Measurements from ENCODE around the gene DCST2.
"Not testable (repeated sequence)": the region's sequence is repeated elsewhere in the genome, so short reads cannot be mapped to it uniquely, and the experiment has no call there.

Gene DCST2

DNA sequence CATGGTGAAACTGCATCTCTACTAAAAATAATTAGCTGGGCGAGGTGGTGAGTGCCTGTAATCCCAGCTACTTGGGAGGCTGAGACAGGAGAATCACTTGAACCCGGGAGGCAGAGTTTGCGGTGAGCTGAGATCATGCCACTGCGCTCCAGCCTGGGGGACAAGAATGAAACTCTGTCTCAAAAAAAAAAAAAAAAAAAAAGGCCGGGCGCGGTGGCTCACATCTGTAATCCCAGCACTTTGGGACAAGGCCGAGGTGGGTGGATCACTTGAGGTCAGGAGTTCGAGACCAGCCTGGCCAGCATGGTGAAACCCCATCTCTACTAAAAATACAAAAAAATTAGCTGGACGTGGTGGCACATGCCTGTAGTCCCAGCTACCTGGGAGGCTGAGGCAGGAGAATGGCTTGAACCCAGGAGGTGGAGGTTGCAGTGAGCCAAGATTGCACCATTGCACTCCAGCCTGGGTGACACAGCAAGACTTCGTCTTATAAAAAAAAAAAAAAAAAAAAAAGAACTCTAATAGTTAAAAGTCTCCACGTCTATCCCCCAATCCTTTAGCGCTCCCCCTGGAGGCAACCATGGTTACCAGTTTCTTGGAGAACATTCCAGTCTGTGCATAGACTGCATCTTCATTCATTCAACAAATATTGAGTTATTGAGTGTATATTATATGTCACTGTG is 38.1 kb downstream of the DCST2 start:
- DNase-seq = peak; percentile 79

DNA sequence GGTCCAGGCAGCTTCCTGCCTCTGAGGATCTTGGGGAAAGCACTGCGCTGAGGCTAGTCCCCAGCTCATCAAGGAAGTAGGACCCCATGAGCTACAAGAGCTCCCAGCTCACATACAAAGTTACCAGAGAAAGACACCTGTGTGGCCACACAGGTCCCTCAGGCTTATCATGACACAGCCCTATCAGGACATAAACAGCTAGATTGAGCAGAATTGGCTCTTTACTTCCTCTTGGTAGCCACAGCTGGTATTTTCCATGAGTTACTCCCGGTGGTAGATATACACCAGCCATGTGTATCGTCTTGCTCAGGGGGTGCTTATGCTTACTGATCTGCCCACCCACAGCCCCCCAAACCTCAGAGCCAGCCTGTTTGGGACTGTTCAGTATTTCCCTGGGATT is 39.0 kb downstream of the DCST2 start:
- no peak for DNase-seq

DNA sequence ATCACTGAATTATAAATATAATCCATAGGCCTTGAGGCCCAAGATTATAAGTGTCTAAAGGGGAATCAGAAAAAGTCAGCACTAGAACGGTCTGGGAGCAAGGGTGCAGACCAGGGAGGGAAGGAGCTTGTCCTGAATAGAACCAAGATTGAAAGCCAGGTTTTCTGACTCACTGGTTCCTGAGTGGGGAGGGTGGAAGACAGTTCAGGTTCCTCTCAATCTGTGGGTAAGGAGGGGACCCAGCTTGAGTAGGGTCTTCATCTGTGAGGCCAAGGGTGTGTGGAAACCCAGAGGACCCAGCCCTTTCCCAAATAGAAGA is 39.4 kb downstream of the DCST2 start:
- no peak for DNase-seq

DNA sequence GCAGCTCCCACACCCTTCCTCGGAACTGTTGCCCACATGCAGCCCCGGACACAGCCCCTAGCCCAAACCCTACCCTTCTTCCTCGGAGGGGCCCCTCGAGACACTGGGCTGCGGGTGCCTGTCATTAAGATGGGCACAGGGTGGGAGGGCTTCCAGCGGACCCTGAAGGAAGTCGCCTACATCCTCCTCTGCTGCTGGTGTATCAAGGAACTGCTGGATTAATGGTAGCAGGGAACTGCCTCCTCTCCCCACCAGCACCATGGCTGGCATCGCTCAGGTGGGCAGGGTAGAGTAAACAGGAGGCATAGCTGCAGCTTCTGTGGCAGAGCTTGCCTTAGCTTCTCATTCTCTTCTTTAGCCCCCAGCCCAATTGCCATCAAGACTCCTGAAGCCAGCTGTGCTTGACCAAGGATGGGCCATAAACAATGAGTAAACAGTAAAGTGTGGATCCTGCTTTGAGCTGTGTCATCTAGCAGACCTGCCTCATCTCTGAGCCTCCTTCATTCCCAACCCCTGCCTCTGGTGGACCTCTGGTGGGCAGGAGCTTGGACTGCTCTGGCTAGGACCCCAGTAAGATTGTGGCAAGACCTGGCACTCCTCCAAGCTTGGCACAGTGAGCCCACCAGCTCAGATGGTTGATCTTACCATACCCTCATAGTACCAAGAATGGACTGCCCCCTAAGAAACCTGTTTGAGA is 39.9 kb downstream of the DCST2 start, which contains the start of gene LENEP:
Gene LENEP, plus strand, starts transcription at position 15 of the 697 bp plus-strand sequence. Its CDS starts 22 bp downstream, at position 37.
- no peak for DNase-seq

DNA sequence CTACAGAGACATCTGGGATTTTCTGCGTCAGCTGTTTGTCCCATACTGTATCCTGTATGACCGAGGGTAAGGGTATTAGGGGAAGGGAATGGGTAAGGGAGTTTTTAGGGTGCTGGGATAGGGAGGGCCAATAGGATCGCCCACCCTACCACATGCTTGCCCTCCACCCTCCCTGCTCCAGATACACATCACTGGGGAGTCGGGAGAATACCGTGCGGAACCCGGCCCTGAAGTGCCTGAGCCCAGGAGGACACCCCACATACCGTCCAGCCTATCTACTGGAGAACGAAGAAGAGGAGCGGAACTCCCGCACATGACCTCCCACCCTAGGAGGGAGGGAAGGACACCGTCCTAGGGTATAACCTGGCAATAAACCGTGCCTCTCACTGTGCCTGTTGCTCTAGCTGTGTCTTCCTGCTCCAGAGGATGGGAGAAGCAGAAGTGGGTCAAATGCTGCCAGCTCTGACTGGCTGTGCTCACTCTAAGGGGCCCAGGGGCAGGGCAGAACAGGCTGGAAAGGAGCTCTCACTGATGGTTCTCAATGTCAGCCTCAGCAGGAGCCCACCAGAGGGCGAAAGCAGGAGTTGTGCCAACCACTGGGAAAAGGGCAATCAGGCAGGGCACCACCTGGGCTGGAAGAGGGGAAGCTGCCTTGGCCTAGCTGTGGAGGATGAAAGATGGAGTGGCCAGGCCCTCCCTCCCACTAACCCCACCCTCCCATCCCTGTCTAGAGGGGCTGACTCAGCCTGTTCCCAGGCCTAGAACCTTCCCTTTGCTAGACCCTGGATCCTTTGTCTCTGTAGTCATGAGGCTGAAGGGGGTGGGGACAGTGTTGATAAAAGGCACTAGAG is 40.6 kb downstream of the DCST2 start:
- DNase-seq = peak; percentile 41

DNA sequence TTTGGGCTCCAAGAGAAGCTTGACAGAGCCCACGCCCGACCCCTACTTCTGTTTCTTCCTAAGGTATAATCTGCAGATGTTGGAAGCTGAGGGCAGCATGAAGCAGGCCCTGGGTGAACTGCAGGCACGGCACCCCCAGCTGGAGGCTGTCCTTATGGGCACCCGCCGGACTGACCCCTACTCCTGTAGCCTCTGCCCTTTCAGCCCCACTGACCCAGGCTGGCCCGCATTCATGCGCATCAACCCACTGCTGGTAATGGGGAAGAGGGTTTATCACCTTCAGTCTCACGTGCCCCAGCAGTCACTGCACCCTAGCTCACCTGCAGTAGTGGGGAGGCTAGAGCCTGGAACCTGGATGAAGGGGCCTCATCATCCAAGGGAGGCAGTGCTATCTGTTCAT is 43.3 kb downstream of the DCST2 start:
- DNase-seq = no peak

DNA sequence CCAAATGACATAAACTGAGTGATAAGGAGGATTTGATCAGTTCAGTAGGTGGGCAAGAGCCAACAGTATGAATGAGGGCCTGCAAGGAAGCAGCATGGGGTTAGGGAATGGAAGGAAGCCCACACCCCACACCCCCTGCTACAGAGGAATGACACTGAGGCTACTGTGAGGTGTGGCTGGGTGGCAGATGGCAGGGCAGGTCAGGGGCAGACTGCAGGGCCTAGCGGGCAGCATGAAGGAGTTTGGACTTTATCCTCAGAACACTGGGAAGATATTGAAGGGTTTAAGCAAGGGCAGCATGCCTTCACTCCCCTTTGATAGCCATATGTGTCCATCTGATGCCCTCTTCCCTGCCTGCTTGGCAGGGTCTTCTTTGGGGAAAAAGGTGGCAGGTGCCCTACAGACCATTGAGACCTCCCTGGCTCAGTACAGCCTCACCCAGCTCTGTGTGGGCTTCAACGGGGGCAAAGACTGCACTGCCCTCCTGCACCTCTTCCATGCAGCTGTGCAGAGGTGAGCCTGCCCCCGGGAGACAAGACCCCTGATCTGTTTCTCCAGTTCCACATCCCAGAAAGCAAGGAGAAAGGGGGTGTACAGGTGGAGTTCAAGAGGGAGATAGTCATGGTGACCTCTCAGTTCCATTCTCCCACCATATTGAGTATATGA is 44.3 kb downstream of the DCST2 start:
- no peak for DNase-seq

DNA sequence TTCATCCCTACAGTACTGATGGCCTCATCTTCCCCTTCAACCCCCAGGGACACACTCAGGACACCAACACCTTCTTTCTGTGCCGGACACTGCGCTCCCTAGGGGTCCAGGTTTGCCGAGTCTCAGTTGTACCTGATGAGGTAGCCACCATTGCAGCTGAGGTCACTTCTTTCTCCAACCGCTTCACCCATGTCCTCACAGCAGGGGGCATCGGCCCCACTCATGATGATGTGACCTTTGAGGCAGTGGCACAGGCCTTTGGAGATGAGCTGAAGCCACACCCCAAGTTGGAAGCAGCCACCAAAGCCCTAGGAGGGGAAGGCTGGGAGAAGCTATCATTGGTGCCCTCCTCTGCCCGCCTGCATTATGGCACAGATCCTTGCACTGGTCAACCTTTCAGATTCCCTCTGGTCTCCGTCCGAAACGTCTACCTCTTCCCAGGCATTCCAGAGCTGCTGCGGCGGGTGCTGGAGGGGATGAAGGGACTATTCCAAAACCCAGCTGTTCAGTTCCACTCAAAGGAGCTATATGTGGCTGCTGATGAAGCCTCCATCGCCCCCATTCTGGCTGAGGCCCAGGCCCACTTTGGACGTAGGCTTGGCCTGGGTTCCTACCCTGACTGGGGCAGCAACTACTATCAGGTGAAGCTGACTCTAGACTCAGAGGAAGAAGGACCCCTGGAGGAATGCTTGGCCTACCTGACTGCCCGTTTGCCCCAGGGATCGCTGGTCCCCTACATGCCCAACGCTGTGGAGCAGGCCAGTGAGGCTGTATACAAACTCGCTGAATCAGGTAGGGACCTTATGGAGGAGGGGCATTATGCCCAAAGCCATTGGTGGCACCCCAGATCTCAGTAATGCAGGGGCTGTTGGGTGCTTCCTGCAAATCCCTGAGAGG is 45.3 kb downstream of the DCST2 start:
- no peak for DNase-seq

DNA sequence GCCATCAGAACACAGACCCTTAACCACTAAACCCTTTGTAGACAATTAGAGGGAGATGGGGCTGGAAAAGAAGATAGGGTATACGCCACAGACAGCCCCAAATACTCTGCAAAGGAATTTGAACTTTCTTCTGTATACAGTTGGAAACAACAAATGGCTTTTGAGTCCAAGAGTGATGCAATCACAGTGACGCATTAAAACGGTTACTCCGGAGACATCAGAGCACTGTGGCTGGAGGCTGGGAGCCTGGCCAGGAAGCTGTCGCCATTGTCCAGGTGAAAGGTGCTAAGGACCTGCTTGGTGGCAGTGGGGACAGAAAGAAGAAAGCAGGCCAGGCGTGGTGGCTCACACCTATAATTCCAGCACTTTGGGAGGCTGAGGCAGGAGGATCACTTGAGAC is 46.3 kb downstream of the DCST2 start:
- no peak for DNase-seq

DNA sequence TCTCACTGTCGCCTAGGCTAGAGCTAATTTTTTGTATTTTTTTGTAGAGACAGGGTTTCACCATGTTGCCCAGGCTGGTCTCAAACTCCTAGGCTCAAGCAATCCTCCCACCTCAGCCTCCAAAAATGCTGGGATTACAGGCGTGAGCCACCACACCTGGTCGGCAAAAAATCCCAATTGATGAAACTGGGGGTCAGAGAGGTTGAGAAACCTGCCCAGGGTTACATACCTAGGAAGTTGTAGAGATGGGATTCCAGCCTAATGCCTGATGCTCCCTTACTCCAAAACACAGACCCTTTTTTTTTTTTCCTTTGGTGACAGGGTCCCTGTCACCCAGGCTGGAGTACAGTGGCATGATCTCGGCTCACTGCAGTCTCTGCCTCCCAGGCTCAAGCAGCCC is 46.8 kb downstream of the DCST2 start:
- DNase-seq = not testable (repeated sequence)

DNA sequence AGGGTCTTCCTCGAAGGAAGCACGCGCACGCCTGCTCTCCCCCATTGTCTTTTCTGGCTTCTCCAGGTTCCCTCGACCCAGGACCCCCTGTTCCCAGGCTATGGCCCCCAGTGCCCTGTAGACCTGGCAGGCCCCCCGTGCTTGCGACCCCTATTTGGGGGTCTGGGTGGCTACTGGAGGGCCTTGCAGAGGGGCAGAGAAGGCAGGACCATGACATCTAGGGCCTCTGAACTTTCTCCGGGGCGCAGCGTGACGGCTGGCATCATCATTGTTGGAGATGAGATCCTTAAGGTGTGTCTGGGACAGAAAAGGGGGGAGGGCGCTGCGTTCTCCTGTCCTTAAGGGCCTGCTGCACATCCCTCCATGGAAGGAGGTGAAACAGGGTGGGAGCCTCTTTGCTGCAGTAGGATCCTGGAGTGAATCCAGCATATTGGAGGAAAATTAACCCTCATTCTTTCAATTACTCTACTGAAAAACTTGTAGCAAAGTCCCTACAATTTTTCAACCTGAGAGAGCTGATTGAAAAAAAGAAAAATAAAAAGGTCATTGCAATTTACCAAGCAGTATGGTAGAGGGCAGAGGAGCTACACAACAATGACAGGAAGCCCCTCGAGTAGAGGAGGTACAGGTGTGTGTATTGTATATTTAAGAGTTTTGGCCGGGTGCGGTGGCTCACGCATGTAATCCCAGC is 49.7 kb downstream of the DCST2 start:
- DNase-seq = no peak

DNA sequence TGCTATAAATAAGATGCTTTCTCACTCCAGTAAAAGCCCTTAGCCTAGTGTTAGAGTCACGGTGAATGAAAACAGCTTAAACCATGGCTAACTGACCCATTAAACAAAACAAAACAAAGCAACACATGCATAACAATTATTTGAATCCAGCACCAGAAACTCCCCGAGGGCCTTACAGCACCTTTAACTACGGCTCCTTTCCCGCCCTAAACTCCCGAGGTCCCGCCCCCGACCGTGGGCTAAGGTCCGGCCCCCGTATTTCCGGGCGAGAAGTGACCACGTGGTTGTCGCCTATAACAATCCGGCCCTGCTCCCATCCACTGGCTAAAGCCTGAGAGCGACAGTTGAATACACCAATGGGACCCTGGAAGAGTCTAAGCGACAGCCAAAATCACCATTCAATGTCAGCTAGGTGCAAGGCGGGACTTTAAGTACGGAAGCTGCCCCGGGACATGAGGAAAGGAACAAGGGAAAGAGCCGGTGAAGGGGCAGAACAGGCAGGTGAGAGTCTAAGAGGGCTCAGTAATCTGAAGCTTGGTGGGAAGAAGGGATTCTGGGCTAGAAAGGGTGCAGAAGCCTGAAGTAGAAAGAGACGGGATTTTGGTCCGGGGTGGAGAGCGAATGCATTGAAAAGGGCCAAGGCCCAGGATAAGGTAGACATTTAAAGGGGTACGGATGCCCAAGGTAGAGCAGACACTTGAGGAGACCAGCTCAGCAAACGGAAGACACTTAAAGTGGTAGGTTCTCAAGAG is 50.5 kb downstream of the DCST2 start, which contains the start of gene FLAD1:
Gene FLAD1, plus strand, starts transcription at position 448 of the 752 bp plus-strand sequence. CDS start 351 bp downstream, outside the sequence.
- peak; percentile 100 for DNase-seq

DNA sequence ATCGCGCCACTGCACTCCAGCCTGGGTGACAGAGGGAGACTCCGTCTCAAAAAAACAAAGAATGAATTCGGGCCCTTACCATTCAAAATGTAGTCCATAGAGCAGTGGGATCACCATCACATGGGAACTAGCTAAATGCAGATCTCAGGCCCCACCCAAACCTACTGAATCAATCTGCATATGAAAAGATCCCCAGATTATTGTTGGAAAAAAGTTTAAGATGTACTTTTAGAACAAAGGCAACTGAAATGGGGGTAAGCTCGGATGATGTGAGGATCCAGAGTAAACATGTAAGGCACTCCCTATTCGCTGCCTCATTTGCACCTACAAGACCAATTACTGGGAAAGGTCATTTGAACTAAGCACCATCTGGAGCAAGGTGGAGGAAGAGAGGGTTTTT is 51.2 kb downstream of the DCST2 start:
- DNase-seq = no peak

DNA sequence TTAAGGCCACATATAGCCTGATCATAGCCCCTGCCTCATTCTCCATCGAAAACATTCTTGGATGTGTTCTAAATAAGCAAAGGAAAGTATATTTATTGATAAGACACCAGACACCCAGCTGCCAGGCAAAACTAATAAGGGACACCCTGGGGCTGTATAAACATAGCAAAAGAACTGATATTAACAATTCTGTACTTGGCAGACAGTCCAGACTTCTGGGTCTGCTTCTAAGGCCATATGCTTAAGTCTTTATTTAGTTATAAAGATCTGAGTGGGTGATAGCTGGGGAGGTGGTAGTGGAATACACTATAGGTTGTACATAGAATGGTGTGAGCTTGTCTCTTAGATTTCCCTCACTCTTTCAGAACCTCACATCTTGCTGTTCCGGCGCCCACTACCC is 55.2 kb downstream of the DCST2 start:
- DNase-seq = no peak

DNA sequence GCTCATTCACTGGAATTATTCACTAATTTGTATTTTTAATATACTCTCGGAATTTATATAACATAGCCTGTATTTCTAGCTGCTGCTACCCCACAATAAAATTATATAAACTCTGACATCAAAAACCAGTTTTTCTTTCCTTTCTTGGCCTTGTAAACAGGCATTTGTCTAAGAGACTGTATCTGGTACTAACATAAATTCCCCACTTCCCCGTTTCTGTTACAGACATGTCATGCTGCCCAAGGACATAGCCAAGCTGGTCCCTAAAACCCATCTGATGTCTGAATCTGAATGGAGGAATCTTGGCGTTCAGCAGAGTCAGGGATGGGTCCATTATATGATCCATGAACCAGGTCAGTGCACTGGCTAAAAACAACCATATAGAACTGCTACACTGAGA is 55.8 kb downstream of the DCST2 start:
- DNase-seq = not testable (repeated sequence)

DNA sequence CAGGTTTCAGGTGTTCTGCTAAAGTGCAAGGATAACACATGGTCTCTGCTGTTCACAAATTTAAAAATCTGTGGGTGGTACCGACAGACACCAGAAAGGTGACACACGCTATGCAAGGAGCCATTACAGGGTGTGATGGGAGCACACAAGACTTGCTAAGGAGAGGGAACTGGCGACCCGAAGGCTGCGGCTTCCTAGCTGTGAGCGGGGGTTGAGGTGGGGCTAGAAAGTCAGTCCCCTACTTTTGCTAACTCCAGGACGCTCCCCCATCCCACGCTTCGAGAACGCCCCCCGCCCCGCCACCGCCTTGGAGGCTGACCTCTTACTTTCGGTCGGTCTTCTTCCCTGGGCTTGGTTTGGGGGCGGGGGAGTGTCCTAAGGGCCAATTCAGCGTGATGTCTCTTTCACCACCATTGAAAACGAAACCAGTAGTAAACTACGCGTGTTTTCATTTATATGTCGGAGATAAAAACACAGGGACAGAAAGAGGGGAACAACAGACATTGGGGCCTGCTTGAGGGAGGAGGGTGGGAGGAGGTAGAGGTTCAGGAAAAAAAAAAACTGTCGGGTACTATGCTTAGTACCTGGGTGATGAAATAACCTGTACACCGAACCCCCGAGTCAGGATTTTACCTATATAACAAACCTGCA is 58.0 kb downstream of the DCST2 start:
- DNase-seq = peak; percentile 58

DNA sequence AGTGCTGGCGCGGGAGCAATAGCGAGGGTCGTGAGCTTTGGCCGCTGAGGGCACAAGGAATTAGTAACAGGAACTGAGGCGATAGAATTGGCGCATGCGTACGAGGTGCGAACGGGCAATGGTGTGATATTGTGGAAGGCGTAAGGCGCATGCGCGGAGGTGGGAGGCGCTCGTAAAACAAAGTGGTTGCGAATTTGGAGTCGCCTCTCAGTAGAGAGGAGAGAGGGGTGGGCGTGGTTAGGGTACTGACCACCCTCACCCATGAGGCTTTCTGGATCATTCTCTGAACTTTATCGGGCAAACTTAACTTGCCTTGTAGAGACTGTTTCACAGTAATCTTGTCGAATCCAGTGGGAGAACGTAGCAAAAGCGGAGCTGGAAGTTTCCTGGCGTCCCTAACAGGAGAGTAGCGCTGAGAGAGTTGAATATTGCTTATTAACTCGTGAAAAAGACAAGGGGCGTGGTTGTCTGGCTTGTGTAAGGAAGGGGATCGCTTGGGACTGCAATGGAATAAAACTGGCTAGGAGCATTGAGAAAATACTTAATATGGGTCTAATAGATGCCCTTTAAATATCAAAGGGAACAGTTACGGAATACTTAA is 58.7 kb downstream of the DCST2 start:
- DNase-seq = peak; percentile 96

DNA sequence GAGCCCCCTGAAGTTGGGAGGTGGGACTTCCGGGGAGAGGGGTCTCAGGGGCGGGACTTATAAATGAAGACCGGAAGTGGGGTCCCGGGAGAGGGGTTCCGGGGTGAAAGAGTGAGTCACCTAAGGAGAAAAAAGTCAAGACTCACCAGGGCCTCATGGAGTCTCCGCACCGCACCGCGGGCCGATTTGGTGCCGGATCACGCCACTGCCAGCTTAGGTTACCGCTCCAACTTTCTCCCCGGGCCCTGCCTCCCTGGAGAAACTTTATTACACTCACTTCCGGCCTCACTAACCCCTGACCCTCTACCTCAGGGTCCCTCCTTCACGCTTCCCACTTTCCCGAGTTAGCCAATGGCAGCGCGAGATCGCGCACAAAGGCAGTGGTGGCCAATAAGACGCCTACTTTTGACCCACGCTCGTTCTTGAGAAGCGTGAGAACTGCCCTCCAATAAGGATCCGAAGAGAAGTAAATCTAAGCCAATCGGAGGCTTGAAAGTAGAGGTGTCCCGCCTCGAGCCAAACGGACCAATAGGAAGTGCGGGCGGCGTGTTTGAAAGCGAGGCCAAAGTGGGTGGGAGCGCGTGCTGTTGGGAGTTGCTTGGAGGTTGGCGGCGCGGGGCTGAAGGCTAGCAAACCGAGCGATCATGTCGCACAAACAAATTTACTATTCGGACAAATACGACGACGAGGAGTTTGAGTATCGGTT is 59.3 kb downstream of the DCST2 start, which contains the start of gene CKS1B:
Gene CKS1B, plus strand, starts transcription at position 580 of the 706 bp plus-strand sequence. Its CDS starts 65 bp downstream, at position 645.
- peak; percentile 100 for DNase-seq

Data from fibroblast of skin of abdomen (primary cell).